Measurements from ENCODE around the gene SPATA25.
"Not testable (repeated sequence)": the region's sequence is repeated elsewhere in the genome, so short reads cannot be mapped to it uniquely, and the experiment has no call there.

The SPATA25 gene

GRCh38 chr20:45913116-45913515 lies 25.7 kb upstream of the SPATA25 start:
- no peak for DNase-seq

- DNase-seq: no peak
Measured at GRCh38 chr20:45912344-45912682, 24.9 kb upstream of the SPATA25 start.

- DNase-seq: no peak
Measured at GRCh38 chr20:45911486-45912343, 24.3 kb upstream of the SPATA25 start, which contains the start of gene PLTP. TSS of gene PLTP (minus strand) at chr20:45912155. CDS start at chr20:45911452, 703 bp downstream.

- DNase-seq: peak; percentile 93
Measured at GRCh38 chr20:45910670-45911485, 23.5 kb upstream of the SPATA25 start.

- DNase-seq: no peak
Measured at GRCh38 chr20:45909817-45910669, 22.6 kb upstream of the SPATA25 start.

GRCh38 chr20:45909336-45909808 lies 21.9 kb upstream of the SPATA25 start:
- DNase-seq: no peak

GRCh38 chr20:45908084-45908483 lies 20.7 kb upstream of the SPATA25 start:
- no peak for DNase-seq

GRCh38 chr20:45907219-45907948 lies 20.0 kb upstream of the SPATA25 start:
- DNase-seq: no peak

GRCh38 chr20:45905505-45906079 lies 18.2 kb upstream of the SPATA25 start:
- no peak for DNase-seq

- no peak for DNase-seq
Measured at GRCh38 chr20:45904583-45905504, 17.4 kb upstream of the SPATA25 start.

GRCh38 chr20:45902199-45902701 lies 14.8 kb upstream of the SPATA25 start:
- no peak for DNase-seq

GRCh38 chr20:45901332-45901731 lies 13.9 kb upstream of the SPATA25 start:
- not testable (repeated sequence) for DNase-seq

GRCh38 chr20:45899046-45899835 lies 11.8 kb upstream of the SPATA25 start:
- DNase-seq: no peak

GRCh38 chr20:45898285-45898684 lies 10.9 kb upstream of the SPATA25 start:
- DNase-seq: no peak

GRCh38 chr20:45897692-45898091 lies 10.3 kb upstream of the SPATA25 start:
- no peak for DNase-seq

GRCh38 chr20:45897289-45897688 lies 9.9 kb upstream of the SPATA25 start:
- DNase-seq: no peak

- DNase-seq: no peak
Measured at GRCh38 chr20:45896641-45897161, 9.3 kb upstream of the SPATA25 start.

GRCh38 chr20:45894797-45895196 lies 7.4 kb upstream of the SPATA25 start:
- DNase-seq: no peak

- no peak for DNase-seq
Measured at GRCh38 chr20:45893831-45894230, 6.4 kb upstream of the SPATA25 start.
